GM19452 (cell line): Measurements from ENCODE around the gene TMEM168.
A peak's percentile ranks its signal among the peaks of the same experiment; 100 is the strongest.
"Not testable (repeated sequence)": the region's sequence is repeated elsewhere in the genome, so short reads cannot be mapped to it uniquely, and the experiment has no call there.

Experiments used
- ATAC-seq: cut with Tn5 transposase; IDR thresholded peaks from one replicate; pipeline ENCODE4 v1.9.1; 2021; ENCODE audit not compliant: unreplicated experiment

The TMEM168 gene

DNA sequence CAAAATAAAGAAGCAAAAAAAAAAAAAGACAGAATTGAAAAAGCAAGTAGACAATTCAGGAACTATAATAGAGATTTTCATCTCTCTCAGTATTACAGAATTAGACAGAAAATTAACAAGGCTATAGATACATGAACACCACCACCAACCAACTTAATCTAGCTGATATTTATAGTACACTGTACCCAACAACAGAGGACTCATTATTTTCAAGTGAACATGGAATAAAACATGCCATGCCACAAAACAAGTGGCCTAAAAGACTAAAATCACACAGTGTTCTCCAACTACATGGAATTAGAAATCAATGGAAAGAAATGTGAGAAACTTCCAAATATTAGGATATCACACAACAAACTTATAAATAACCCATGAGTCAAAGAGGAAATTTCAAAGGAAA lies 9.1 kb downstream of the TMEM168 start:
- no peak for ATAC-seq

DNA sequence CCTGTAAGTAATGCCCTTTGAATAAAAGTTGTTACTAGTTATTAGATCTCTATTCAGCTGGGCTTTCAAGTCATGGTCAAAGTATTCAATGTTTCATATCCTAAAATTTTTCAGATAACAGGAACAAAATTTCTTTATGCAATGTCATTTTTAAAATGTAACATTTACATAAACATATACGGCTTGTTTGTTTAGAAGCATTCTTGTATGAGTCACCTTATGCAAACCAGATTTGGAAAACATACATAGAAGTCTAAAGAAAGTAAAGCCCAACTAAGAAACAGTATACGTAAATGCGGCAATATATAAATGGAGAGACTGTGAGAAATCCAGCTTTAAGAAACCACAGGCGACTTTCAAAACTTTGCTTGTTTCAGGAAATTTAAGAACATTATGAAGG lies 10.5 kb downstream of the TMEM168 start:
- no peak for ATAC-seq

DNA sequence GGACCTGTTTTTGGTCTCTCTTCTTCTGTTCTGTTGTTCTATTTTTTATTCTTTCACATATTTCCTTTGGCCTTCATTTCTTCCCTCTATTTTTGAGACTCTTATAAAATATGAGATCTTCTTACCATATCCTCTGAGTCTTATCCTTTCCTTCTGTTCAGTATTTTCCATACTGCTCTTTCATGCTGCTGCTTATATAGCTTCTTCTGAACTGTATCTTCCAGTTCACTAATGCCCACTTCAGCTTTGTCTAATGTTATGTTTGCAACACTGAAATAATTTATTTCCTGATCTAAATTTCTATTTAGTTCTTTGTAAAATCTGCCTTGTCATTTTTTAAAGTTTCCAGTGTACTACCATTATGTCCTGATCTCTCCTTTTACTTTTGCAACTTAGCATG lies 12.8 kb downstream of the TMEM168 start:
- no peak for ATAC-seq

DNA sequence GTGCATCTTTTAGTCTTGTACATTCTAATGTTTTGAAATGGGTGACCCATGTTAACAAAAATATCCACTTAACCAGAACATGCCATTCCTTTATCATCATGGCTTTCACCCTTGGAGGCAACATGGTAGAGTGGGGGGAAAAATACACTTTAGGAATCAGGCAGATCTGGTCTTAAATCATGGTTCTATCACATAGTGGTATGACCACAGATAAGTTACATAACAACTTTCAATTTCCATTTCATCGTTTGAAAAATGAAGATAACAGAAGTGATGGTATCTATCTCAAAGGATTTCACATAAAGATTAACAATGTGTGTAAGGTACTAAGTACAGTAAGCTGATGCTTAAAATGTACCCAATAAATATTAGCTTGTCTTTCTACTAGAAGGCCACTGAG lies 19.0 kb downstream of the TMEM168 start:
- no peak for ATAC-seq

DNA sequence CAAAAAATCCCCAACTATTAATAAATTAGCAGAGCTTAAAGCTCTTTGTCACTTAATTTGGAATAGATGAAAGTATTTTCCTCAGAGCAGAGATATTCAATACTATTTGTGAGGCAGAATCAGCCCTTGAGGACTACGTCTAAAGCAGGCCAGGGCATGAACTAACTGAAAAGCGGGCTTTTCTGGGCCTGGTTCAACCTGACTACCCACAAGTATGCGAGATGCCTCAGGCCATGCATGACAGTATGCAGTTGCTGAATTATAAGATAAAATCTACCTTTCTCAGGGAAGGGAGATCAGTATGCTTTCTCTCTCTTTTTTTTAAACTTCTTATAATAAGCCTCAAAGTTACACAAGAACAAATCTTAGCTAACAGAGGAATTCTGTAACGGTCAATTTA lies 20.1 kb downstream of the TMEM168 start:
- ATAC-seq: no peak

DNA sequence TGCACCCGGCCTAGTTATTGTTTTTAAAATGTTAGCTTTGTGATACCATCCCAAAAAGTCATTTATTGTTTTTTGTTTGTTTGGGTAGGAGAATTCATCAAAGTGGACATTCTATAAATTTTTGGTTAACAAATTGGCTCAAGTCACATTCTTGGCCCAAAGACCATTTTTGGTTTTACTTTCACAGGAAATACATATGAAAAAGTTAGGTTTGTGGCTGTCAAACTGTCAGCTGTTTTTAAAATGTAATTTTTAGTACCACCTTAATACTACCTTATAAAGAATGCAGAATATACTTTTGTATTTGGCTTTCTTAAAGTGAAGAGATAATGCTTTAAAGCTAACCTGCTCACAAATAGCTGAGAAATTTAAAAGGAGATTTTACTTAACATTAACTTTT lies 25.1 kb downstream of the TMEM168 start:
- ATAC-seq: no peak

DNA sequence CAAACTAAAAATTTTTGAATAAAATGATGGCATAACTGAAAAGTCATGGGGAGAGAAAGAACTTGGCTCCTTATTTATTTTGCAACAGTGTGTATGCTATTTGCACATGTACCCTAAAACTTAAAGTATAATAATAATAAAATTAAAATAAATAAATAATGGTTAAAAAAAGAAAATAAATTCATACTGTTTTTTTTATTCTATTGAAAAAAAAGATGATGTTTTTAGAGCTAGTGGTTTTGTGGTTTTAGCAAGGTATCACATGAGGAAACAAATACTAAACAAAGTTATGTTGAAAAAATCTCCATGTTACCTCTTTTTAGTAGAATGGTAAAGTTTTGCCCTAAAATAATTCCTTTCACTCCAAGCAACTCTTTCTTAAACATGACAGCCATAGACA lies 26.2 kb downstream of the TMEM168 start:
- ATAC-seq: no peak

DNA sequence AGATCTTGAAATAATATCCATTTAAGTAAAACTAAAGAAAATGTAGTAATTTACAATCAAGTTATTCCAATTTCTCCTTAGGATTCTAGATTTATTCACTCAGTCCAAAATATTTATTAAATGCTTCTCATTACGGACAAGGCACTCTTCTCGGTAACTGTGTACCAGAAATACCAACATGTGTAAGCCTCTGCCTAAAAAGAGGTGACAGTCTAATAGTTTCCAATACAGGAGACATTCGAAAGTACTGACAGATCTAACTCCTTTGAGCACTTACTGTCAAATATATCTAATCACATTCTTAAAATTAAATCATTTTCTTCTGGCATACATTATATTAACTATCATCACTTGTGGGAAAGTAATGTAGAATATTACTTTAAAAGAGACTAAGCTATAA lies 26.9 kb downstream of the TMEM168 start:
- ATAC-seq: no peak

DNA sequence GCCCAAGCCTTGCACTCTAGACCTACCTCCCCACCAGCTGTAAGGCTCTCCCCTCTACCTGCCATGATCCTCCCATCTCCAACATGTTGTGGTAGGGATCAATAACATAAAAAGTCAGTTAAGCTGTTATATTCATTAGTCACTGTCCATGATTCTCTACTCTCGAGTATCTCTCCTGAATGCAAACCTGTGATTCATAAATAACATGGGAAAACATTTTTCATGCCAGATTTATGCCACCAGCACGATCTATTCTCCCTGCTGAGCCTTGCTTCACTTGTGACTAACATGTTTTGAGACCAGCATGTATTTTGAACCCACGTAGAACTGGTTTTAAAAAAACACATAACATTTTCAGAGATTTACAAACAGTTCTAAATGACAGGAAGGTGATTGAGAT lies 30.3 kb downstream of the TMEM168 start:
- ATAC-seq: no peak

DNA sequence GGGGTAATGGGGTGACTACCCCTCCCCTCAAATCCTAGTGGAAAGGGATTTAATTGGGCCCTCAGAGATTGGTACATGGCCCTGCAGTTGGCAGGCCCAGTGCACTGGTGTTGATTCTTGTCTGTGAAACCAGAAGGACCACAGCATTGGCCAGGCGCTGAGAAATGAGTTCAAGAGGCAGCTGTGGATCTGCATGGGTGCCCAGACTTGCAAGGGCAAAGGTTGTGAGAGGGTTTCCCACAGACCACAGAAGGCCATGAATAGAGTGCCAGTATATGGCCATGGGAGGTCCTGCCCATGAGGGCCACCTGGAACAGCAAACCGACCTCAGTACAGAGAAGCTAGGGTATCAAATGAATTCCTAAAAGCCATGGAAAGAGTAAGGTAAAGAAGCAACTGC lies 32.9 kb downstream of the TMEM168 start:
- ATAC-seq: peak; percentile 49

DNA sequence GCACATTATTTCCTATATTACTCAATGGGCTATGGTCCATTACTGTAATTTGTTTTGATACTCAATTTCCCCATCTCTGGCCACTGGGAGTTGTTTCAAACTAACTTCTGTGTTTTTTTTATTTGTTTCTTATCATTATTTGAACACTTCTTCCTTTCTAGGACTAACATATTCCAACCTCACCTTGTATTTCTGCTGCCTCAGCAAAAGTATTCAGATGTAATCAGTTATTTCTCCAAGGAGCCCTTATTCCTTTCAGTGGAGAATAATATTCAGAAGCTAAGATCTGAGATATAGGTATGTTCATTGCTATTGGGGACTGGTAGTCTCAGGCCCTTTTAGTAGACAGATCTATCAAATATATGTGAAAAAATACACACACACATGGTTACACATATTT lies 36.9 kb downstream of the TMEM168 start:
- ATAC-seq: no peak

DNA sequence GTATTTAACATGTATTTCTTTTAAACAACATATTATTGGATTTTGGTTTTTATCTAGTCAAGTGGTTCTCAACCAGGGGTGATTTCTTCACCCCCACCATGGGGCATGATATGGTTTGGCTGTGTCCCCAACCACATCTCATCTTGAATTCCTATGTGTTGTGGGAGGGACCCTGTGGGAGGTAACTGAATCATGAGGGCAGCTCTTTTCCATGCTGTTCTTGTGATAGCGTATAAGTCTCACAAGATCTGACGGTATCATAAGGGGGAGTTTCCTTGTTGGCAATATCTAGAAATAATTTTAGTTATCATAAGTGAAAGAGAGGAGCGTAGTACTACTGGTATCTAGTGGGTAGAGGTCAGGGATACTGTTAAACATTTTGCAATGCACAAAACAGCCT lies 37.6 kb downstream of the TMEM168 start:
- no peak for ATAC-seq

DNA sequence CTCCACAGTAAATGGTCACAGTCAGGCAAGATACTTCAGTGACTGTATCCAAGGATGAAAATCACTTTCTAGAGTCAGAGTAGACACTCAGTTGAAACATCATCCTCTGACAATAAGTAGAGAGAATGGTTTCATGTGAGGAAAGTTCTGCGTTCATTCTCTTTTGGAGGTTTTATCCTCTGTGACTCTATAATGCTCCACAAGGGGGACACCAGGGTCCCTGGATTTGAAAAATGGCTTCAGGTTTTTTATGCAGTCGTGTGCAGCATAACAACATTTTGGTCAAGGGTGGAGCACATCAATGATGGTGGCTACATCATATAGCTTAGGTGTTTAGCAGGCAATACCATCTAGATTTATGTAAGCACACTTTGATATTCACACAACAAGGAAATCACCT lies 40.4 kb downstream of the TMEM168 start:
- no peak for ATAC-seq

DNA sequence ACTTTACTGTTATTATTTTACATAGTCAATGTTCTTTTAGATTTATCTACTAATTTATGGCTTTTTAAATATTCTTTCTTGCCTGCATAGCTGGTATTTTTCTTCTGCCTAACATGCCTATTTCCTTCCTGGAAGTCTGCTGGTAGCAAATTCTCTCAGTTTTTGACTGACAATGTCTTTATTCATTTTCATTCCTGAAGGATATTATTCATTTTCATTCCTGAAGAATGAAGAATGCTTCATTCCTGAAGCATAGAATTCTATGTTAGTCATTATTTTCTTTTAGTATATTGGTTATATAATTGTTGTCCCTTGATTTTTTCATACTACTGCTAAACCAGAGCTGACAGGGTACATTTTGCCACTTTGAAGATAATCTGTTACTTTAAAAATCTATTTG lies 41.8 kb downstream of the TMEM168 start:
- no peak for ATAC-seq

DNA sequence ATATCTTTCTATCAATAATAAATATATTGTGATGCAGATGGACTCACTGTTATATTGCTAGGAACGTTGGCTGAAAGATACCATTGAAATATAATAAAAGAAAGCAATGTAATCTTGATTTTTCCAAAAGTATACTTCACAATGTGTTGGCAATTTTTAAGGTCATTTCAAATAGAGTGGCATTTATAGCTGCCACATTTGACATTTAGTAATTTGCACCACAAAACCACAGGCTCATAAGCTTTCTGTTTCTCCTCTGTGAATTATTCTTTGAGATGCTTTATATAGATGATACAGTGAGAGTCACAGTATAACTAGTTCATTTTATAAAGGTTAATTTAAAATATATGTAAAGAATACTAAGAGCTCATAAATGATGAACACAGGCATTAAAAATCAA lies 44.6 kb downstream of the TMEM168 start:
- no peak for ATAC-seq

DNA sequence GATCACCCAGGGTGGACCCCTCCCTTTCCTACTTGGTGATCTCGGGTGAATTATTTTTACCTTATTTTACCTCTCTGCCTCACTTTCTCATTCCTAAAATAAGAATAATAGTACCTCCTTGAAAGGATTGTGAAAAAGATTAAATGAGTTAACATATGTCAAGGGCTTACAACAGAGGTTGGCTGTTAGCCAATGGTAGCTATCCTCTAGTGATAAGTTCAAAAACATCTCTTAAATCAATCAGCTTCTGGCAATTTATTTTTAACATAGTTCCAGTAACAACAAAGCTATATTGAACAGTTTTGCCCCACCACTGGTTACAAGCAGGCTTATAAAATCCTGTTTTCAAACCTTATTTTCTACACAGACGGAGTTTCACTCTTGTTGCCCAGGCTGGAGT lies 45.4 kb downstream of the TMEM168 start:
- no peak for ATAC-seq

DNA sequence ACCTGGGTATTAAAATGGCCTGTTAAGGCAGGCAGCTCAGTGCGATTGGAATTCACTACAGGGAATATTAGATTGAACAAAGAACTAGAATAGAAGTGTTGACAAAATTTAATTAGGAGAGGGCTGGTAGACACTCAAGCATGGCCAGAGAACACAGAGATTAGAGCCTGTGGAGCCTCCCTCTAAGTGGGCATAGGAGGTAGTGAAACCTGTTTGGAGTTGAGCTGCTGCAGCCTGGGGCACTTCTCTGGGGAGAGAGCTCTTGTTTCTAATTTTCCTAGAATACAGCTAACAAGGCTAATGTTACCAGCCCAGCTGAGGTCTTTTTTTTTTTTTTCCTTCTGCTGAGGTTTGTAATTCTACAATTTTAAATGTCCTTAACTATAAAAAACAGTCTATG lies 46.4 kb downstream of the TMEM168 start:
- ATAC-seq: no peak

DNA sequence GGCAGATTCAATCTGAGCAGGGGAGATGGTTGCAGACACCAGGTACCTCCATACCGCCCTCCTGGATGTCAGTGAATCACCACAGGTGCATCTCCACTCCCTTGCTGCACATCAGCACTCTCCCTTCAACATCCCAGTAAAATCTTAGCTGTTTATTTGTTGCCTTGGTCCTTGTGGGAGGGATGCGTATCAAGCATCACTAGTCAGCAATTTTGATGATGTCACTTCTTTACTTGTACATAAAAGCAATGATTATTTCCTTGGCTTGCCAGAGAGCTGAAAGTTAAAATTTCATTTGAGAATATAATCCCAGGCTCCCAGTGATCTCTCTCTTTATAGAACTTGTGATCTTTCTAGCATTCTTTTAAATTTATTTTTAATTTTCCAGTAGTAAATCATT lies 49.5 kb downstream of the TMEM168 start:
- ATAC-seq: no peak

DNA sequence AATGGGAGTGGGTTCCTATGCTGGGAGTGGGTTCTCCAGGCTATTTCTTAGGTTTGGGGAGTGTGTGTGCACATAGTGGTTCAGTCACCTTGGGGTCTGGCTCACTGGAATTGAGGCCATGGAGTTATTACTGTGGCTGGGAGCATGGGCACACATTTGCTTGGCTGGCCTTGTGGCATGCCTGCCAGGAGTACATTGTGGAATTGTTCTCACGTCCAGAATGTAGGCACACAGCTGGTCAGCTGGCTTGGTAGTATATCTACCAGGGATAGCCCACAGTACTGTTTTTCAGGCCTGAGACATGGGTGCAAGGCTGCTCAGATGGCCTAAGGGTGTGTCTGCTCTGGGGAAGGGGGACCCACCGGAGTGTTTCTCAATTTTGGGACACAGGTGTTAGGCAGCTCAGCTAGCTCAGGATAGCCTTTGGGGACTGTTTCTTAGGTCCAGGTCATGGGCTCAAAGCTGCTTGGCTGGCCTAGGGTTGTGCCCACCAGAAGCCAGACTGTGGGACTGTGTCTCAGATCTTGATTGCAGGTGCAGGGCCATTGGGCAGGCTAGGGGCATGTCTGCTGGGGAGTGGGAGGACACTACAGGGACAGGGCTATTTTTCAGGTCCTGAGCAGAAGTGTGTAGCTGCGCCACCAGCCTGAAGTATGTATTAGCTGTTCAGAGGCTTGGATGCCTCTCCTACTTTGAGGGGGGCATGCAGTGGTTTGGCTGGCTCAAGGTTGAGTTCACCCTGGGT lies 50.6 kb downstream of the TMEM168 start:
- ATAC-seq: no peak

DNA sequence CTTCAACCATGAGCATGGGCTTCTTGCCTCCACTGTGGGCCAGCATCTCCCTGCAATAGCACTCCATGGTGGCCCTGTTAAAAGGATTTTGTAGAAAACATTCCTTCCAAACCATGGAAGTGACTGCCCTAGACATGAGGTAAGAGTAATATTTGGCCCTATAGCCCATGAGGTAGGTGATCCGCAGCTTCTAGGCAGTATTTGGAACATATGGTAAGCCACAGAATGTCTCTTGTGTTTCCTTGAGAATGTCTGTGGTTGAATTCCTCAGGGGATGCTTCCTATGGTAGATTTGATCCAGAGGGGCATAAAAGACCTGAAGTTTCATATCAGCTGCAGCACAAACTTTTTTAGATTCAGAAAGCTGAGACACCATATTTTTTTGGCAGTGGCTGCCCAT lies 54.9 kb downstream of the TMEM168 start:
- ATAC-seq: no peak

DNA sequence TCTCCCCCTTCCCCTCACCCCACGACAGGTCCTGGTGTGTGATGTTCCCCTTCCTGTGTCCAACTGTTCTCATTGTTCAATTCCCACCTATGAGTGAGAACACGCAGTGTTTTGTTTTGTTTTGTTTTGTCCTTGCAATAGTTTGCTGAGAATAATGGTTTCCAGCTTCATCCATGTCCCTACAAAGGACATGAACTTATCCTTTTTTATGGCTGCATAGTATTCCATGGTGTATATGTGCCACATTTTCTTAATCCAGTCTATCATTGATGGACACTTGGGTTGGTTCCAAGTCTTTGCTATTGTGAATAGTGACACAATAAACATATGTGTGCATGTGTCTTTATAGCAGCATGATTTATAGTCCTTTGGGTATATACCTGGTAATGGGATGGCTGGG lies 58.9 kb downstream of the TMEM168 start:
- ATAC-seq: not testable (repeated sequence)

DNA sequence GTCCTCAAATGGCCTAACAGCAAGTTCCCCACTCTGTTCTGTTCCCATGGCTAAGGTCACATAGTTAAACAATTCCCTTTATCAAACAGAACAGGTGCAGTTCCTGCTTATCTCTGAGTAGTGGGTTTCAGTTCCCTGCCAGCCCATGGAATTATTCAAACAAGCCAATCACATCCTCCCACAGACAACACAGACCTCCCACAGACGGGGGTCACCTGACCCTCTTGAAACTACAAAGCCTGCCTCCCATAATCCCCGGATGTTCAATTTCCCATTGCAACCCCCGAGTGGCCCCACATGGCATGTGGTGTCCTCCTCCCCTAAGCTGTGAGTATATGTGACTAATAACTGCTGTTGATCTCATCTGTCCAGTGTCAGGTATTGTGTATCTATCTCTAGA lies 64.1 kb downstream of the TMEM168 start:
- ATAC-seq: no peak

DNA sequence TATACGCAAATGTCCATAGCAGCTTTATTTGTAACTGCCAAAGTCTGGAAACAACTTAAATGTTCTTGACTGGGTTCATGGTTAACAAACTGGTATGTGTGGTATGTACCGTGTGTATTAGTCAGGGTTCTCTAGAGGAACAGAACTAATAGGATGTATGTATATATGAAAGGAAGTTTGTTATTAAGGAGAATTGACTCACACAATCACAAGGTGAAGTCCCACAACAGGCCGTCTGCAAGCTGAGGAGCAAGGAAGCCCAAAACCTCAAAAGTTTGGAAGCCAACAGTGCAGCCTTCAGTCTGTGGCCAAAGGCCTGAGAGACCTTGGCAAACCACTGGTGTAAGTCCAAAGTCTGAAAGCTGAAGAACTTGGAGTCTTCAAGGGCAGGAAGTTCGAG lies 66.8 kb downstream of the TMEM168 start:
- ATAC-seq: no peak

DNA sequence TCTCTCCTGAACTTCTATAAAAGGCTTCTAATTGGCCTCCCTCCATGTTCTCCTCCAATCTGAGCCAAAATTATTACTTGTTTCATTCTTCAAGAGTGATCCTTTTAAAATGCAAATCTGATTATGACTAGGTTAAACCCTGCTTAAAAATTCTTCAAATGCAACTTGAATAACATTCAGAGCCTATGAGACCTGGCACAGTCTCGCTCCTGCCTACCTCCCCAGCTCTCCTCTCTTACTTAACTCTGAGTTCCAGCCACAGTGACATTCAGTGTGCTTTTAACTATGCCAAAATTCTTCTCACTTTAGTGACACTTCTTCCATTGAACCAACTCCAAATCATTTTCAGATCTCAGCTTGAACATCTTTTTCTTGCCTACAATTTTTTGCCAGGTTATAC lies 68.8 kb downstream of the TMEM168 start:
- no peak for ATAC-seq
